IPS-11a (cell line): ENCODE results near the gene SUPT3H.

Experiments
- H3K4me3 ChIP-seq: one replicate; pipeline ENCODE4 v1.5.1; 2013; ENCODE audit warnings: low read depth, low read length, control low read depth

The SUPT3H gene

DNA sequence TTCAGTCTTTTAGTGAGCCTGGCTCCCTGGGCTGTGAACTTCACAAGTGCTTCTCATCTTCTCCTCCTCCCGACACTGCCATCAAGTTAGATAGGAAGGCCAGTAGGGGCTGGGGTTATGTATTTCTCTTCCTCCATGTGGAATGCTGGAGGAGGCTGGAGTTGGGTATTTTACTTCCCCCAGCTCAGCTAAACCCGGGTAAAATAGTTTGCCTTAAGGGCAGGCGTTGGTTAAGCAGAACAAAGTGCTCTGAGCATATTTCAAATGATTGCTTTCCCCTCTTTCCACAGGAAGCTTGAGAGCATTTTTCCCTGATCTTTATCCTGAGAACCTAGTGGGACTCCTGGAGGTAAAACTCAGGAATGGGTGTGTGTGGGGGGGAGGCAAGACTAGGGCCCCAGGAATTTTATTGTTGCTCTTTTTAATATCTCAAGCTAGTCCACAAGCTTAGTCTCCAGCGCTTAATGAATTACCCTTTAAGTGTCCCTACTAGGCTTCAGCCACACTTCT, 16.9 kb upstream of the SUPT3H start:
- H3K4me3 ChIP-seq = no peak overlapping the region

DNA sequence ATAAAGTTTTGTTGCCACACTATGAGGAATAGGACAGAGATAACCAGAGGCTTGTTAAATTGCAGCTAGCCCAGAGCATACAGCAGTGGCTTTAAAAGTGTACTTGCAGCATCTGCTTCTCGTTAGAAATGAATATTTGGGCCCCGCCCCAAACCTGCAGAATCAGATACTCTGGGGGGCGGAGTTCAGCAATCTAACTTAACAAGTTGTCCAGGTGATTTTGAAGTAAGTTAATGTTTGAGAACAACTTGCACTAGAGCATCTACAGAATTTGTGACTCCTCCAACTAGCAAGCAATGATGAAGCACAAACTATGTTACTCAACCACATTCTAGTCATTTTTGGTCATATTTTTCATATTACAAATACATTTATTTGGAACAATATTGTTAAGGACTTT, 10.6 kb upstream of the SUPT3H start:
- no peak overlapping the region for H3K4me3 ChIP-seq

DNA sequence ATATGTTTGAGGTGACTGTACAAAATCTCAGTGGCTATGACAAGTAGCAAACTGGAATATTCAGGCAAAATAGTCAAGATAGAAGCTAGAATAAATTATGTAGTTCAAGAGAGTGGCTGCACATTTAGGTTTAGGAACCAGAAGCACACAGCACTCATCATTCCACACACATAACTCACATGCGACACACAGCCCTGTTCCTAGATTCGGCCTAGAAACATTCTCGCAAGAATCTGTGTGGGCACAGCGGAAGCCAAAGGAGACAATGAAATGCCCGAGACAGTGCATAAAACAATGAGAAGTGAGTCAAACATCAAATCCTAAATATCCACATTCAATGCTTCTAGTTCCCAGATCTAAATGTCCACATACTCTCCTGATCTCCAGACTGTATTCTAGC, 9.5 kb upstream of the SUPT3H start:
- no peak overlapping the region for H3K4me3 ChIP-seq

DNA sequence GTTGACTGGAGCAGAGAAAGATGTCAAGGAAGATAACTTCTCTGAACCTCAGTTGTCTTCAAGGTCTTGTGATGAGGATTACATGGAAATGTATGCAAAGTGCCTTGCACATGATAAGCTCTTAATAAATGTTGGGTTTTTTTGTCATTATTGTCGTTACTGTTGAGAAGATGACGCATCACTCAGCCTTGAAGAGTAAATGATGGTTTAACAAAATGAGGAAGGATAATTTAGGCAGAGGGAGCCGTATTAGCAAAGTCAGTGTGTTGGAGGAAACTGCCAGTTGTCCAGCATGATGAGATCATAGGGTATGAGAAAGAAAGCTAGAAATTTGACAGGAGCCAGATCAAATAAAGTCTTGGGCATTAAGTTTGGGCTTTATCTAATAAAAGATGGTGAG, 8.8 kb upstream of the SUPT3H start:
- no peak overlapping the region for H3K4me3 ChIP-seq

DNA sequence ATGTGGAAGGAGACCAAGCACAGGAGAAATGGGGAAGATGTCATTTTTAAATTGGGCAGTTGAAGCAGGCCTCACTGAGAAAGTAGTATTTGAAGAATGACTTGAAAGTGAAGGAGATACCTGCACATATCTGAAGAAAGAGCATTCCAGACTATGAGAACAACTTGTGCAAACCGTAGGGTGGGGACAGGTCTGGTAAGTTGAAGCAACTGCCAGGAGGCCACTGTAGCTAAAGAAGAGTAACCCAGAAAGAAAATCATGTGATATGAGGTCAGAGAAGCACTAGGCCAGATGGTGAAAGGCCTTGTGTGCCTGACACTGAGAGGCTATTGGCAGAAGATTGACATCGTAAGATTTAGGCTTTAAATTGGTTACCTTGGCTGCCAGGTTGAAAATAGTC, 4.7 kb upstream of the SUPT3H start:
- no peak overlapping the region for H3K4me3 ChIP-seq

DNA sequence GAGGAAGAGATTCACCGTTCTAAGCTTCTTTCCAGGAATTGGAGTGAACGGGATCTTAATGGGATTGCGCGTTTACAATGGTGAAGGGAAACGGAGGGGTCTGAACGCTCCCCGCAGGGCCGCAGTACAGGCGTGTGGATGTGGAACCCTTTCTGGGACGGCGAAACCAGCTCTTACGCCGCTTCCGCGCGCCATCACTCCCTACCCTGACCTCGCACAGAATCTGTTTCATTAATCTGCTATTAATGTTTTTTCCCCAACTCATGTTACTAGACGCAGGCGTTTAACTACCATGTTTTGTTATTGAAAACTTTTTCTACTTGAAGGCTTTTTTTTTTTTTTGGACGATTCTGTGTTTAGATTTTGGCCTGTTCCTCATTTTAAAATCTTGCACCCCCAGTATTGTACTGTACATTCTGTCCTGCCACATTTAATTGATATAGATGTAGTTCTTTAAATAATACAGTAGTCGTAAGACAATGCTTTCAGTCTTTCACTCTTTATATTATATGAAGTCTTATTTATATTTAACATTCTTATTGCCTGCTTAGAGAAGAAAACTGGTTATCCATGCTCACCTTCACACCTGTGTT, 696 bp upstream of the SUPT3H start:
- H3K4me3 ChIP-seq = peak overlapping the region; percentile 88

DNA sequence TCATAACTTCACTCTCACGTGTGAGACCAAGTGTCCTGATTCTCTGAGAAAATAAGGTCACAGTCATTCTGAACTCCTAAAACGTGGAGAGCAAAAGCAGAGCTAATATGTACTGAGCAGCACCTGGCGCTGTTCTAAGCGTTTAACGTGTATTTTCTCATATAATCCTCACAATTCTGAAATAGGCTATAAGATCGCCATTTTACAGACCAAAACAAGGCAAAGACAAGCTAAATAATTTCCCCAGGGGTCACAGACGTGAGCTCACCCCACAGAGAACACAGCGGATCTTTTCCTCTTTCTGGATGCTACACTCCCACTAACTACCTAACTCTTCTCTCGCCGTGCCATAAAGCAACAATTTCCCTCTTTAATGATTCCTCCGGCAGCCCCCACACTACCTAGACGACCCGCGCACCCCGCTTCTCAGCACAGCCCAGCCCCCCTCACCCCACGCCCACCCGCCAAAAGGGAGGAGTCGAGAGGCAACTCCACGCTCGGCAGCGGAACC, 636 bp downstream of the SUPT3H start:
- H3K4me3 ChIP-seq = peak overlapping the region; percentile 88

DNA sequence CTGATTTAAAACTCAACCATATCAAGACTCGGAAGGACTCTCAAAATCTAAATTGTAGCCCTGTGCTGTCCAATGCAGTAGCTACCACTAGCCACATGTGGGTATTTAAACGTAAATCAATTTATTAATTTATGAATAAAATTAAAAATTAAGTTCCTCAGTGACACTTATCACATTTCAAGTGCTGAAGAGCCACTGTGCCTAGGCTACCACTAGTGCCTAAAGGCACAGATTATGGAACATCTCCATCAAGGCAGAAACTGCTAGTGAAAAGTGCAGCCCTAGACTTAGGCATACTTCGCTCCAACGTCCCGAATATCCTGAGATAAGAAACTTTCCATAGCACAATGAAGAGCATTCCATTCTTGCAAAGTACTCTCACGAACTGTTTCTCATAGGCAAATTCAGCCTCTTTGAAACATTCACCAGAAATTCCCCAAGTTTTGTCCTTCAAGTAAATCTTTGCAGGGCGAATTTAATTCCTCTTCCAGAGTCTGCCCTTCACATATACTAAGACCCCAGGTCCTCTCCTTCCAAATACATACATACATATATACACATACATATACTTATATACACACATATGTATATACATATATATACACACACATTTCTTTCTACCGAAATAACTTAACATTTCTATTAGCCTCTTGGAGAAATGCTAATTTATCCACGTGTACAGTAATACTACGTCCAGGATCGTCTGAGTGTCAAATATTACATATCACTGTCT, 1.3 kb downstream of the SUPT3H start:
- H3K4me3 ChIP-seq = peak overlapping the region; percentile 88

DNA sequence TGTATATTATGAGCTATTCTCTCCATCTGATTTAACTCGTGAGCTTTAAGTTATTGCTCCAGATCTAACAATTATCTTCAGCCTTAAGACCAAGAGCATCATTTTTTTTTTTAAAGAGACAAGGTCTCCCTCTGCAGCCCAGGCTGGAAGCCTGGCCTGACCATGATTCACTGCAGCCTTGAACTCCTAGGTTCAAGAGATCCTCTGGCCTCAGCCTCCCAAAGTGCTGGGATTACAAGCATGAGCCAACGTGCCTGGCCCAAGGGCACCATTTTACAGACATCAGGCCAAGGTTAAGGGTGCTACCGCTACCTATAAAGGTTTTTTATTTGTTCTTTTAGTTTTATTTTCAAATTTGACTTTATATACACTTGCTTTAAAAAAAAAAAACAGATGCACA, 2.3 kb downstream of the SUPT3H start:
- no peak overlapping the region for H3K4me3 ChIP-seq

DNA sequence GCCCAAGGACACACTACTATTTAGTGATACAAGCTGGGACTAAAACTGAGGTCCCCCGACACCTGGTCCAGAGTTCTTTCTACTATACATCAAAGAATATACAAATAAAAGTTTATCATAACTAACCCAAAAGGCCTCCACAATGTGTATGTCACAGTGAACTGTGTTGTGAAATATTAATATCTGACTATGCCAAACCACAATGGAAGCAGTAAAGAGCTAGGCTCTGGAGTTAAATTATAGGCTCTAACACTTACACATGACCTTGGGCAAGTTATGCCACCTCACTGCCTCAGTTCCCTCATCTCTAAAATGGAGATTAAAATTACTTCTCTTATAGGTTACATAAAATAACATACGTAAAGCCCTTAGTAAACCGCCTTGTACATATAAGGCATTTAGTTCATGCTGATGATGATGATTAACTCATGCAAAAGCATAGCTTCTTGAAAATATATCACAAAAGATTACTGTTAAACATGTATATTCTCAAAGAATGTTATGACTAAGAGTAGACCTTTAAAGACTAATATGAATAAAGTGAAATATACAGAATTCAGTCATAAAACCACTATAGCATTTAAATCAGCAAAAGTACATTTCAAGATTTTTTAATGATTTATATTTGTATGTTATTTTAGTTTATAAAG, 5.7 kb downstream of the SUPT3H start:
- no peak overlapping the region for H3K4me3 ChIP-seq

DNA sequence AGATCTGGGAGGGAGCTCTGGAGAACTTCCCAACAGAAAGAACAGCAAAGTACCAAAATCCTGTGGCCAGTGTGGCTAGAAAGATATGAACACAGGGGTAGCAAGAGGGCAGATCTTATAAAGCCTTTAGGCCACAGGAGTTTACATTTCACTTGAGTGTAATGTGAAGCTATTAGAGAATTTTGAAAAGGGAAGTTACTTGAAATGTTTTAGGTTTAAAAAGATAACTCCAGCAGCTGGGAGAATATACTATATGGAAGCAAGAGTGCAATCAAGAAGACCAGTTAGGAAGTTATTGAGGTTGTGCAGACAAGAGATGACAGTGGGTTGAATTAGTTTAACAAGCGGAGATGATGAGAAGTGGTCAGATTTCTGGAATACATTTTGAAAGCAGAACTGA, 7.9 kb downstream of the SUPT3H start:
- H3K4me3 ChIP-seq = no peak overlapping the region

DNA sequence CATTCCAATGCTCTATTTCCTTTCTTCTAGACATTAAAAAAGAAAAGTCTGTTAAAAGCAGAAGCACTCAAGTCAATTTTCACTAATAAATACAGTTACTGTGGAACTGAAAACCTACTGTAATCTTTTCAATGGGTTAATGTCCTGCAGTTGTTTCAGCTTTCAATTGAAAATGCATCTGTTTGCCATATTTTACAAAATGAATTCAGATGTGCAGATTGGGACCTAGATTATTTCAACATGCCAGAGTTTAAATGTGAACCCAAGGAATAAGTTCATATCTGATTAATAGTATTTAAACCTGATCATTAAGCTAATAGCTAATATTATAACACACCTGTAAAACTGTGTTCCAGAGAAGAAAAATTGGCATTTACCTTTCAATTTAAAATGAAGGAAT, 9.7 kb downstream of the SUPT3H start:
- H3K4me3 ChIP-seq = no peak overlapping the region

DNA sequence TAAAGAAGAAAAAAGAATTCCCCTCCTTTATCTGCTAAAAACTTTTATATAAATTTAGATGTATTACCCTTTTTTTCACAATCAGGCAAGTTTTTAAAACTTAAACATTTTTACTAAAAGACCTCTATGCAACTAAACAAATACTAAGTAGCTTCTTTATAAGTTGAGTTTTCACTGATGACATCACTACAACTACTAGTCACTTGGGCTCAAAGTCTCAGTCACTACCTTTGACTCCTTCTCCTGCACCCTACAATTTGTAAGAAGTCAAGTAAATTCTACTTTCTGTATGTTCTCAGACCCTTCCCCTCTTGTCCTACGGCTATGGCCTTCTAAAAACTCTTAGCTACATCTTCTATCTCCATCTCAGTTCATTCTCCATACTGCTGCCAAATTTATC, 11.2 kb downstream of the SUPT3H start:
- H3K4me3 ChIP-seq = no peak overlapping the region

DNA sequence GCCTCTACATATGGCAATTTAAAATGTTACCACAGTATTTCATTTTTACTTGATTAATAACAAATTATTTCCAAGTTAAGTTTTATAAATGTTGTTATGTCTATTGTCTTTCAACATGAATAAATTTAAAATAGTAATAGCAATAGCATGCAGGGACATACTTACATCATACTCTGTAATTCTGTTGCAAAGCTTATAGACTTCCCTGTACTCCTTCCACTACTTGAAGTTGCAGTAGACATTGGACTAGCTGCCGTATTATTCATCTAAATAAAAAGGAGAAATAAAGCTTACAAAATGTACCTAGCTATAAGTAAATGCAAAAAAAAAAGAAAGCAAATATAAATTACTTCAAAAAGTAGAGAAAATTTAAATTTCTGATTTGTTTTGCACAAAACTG, 12.7 kb downstream of the SUPT3H start:
- no peak overlapping the region for H3K4me3 ChIP-seq

DNA sequence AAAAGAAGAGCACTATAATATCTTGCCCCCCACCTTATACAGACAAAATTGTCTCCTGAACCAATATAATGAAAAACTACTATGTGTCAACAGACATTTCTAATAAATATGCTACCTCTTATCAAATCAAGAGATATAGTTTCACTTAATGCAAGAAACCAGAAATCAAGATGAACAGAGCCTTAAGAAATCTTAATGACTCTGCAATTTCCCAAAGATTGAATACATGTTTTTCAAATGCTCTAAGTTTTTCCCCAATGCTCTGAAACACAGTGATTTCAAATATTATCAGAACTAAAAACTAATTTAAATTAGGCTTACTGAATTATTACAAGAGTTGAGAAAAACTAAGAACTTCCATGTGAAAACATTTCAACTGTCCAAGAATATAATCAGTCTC, 13.3 kb downstream of the SUPT3H start:
- H3K4me3 ChIP-seq = no peak overlapping the region

DNA sequence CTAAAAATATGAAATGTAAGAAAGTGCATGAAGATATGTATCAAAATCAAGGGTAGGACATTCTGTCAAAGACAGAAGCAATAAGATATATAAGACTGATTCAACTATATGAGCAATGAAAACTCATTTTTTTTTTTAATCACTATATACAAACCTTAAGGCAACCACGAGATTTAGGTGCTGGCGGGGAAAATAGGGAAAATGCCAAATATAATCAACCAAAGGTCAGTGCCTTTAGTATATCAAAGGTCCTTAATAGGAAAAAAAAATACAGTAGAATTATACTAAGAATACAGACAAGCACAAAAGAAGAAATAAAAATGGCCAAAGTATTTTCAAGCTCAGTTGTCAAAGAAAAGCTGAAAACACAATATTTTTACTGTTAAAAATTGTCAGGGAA, 24.1 kb downstream of the SUPT3H start:
- H3K4me3 ChIP-seq = no peak overlapping the region

DNA sequence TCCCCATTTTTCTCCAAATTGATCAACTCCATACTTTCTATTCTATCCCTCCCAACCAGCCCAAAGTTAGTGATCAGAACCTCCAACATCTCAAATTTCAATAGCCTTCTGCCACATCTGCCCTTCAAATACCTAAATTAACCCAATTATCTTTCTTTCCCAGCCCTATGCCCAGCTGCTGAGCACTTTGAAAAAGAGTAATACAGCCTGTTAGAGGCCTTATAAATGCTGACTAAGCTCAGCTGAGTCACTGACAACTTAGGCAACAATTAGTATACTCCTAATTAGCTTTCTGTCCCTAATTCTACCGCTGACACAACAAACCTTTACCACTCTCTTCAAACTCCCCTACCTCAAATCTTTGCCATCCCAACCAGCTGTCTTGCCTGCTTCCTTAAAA, 26.1 kb downstream of the SUPT3H start:
- H3K4me3 ChIP-seq = no peak overlapping the region

DNA sequence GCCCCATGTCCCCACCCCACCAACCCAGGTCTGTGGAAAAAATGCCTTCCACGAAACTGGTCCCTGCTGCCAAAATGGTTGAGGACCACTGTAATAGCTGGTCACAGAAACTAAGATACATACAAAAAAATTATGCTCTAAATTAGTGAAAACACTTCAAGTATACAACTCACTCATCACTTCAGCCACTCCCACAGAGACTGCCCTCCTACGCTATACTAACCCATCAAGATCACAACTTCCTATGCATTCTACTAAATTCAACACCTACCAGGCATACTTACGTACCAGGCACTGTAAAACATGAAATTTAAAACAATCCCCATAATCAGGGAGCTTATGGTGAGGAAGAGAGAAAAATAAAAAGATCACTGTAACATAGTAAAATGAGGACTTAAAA, 26.7 kb downstream of the SUPT3H start:
- H3K4me3 ChIP-seq = no peak overlapping the region

DNA sequence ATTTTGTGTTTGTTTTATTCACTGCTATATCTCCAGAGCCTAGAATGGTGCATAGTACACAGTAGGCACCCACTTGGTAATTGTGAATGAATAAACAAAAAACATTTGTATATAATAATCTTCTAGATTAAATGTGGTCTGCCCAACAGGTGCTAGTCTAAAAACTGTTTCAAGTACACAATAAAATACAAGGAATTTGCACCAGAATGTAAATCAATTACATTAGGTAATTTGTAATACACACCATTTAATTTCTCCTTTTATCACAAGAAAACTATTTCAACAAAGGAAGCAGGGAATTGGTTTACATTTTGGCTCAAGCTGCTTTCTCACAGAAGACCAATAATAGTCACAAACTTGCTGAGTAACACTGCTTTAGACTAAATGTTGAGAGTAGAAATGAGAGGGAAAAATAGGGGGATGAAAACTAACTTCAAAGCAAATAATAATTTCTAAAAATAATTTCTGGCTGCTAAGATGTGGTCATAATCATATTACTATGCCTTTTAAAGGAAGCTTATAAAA, 27.5 kb downstream of the SUPT3H start:
- H3K4me3 ChIP-seq = no peak overlapping the region

DNA sequence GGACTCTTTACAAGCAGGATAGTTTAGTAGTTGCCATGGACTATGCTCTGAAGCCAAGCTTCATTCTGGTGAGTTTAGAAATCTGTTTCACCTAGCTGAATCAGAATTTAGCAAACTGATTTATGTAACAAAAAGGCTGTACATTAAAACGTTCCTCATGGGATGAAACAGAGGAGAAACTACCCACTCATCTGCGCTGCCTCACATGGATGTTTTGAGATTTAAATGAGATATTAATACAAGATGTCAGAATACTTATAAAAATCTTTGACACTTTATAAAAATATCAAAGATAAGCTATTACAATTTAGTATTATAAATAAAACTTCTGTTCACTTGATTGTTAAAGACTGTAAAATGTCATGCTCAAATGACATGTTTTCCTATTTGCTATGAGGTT, 32.8 kb downstream of the SUPT3H start:
- H3K4me3 ChIP-seq = no peak overlapping the region

DNA sequence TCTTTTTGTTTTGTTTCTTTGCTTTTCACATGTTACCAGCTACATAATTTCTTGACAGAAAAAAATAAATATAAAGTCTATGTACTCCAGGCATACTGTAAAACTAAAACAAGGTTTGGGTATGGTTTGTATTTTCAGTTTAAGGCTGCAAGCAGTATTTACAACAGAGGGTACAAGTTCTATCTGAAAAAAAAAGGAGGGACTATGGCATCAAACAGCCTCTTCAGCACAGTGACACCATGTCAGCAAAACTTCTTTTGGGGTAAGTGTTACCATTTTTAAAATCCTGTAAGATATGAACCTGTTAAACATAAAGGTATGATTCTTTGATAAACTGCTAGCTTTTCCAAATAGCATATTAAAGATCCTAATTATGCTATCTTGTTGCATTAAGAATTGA, 49.2 kb downstream of the SUPT3H start:
- no peak overlapping the region for H3K4me3 ChIP-seq
